ENCODE data around the gene DMPK.
"Not testable (repeated sequence)": the region's sequence is repeated elsewhere in the genome, so short reads cannot be mapped to it uniquely, and the experiment has no call there.

The DMPK gene

DNA sequence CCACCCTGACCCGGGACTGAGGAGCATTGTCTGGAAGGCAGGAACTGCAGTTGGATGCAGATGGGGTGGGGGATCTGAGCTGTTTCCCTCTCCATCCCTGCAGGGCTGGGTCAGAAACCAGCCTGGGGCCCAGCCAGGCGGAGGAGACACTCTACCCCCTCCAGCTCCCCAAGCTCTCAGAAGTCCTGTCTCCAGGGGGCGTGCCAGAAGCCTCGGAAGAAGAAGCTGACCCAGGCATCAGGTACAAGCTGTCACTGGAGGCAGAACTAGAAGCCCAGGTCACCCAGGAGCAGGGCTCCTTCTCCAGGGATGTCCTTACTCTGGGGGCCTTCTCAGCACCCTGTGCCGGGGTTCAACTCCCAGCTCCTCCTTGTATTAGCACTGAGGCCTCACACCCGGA, 28.7 kb downstream of the DMPK start:
- H2AFZ ChIP-seq (ENCODE audit: low read depth, low read length, severe bottlenecking), result no peak overlapping the region
- no peaks in the 10 kb centered on the region for H3F3A ChIP-seq (ENCODE audit: insufficient read depth)
- H3K36me3 ChIP-seq (ENCODE audit: low read length), result no peaks in the 10 kb centered on the region
- H3K79me2 ChIP-seq (ENCODE audit: insufficient read depth, low read length), result no peaks in the 10 kb centered on the region
- H4K20me1 ChIP-seq (ENCODE audit: low read depth, low read length), result no peaks in the 10 kb centered on the region
- H3K9me2 ChIP-seq (replicated peaks; ENCODE audit: insufficient read depth, low read length), result no peaks in the 10 kb centered on the region
- no peaks in the 10 kb centered on the region for H3K27me3 ChIP-seq (ENCODE audit: low read length)
- no peaks in the 10 kb centered on the region for H3K9me3 ChIP-seq (ENCODE audit: insufficient read depth, low read length)
- no peak overlapping the region for H3K4me2 ChIP-seq (ENCODE audit: low read depth, low read length, poor library complexity, severe bottlenecking)
- H3K27ac ChIP-seq (ENCODE audit: low read depth, low read length), result no peak overlapping the region
- no peak overlapping the region for H3K4me3 ChIP-seq (ENCODE audit: insufficient read depth, low read length, poor library complexity, severe bottlenecking)
- TF ChIP-seq EZH2phosphoT487 (conservative IDR thresholded peaks at IDR 0.05; ENCODE audit: low read length), result no peak
- TF ChIP-seq, protein P1, sequence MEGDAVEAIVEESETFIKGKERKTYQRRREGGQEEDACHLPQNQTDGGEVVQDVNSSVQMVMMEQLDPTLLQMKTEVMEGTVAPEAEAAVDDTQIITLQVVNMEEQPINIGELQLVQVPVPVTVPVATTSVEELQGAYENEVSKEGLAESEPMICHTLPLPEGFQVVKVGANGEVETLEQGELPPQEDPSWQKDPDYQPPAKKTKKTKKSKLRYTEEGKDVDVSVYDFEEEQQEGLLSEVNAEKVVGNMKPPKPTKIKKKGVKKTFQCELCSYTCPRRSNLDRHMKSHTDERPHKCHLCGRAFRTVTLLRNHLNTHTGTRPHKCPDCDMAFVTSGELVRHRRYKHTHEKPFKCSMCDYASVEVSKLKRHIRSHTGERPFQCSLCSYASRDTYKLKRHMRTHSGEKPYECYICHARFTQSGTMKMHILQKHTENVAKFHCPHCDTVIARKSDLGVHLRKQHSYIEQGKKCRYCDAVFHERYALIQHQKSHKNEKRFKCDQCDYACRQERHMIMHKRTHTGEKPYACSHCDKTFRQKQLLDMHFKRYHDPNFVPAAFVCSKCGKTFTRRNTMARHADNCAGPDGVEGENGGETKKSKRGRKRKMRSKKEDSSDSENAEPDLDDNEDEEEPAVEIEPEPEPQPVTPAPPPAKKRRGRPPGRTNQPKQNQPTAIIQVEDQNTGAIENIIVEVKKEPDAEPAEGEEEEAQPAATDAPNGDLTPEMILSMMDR (IDR thresholded peaks at IDR 0.05; ENCODE audit: insufficient read depth, low read length, poor library complexity, severe bottlenecking), result no peak
- H3K9ac ChIP-seq (ENCODE audit: low read length), result no peak overlapping the region

DNA sequence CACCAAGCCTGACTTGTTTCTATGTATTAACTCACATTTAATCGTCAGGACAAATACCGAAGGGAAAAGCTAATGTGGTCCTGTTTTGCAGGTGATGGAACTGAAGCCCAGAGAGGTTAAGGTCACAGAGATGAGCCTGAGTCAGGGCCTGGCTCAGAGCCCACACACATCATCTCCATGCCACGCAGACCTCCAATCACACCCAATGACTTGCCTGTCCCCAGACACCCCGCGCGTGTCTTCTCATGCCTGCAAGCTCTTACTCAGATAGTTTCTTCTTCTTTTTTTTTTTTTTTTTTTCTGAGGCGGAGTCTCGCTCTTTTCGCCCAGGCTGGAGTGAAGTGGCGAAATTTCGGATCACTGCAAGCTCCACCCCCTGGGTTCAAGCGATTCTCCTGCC, 29.7 kb downstream of the DMPK start:
- no peak overlapping the region for H3K9ac ChIP-seq (ENCODE audit: low read length)
- H2AFZ ChIP-seq (ENCODE audit: low read depth, low read length, severe bottlenecking), result no peak overlapping the region
- no peaks in the 10 kb centered on the region for H3K79me2 ChIP-seq (ENCODE audit: insufficient read depth, low read length)
- H3K4me2 ChIP-seq (ENCODE audit: low read depth, low read length, poor library complexity, severe bottlenecking), result no peak overlapping the region
- H3K36me3 ChIP-seq (ENCODE audit: low read length), result no peaks in the 10 kb centered on the region
- H3K9me3 ChIP-seq (ENCODE audit: insufficient read depth, low read length), result no peaks in the 10 kb centered on the region
- H3K27me3 ChIP-seq (ENCODE audit: low read length), result no peaks in the 10 kb centered on the region
- H3K9me2 ChIP-seq (replicated peaks; ENCODE audit: insufficient read depth, low read length), result no peaks in the 10 kb centered on the region
- H3K4me3 ChIP-seq (ENCODE audit: insufficient read depth, low read length, poor library complexity, severe bottlenecking), result no peak overlapping the region
- TF ChIP-seq, protein P1 (IDR thresholded peaks at IDR 0.05; ENCODE audit: insufficient read depth, low read length, poor library complexity, severe bottlenecking), result no peak
- TF ChIP-seq EZH2phosphoT487 (conservative IDR thresholded peaks at IDR 0.05; ENCODE audit: low read length), result no peak
- H3F3A ChIP-seq (ENCODE audit: insufficient read depth), result no peaks in the 10 kb centered on the region
- H3K27ac ChIP-seq (ENCODE audit: low read depth, low read length), result no peak overlapping the region
- H4K20me1 ChIP-seq (ENCODE audit: low read depth, low read length), result no peaks in the 10 kb centered on the region

DNA sequence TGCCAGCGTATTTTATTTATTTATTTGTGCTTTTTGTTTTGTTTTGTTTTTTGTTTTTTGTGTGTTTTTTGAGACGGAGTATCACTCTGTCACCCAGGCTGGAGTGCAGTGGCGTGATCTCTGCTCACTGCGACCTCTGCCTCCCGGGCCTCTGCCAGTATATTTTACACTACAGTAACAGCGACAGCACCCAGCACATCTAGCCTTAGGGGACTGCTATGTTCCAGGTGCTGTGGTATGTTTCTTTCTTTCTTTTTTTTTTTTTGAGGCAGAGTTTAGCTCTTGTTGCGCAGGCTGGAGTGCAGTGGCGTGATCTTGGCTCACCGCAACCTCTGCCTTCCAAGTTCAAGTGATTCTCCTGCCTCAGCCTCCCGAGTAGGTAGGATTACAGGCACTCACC, 30.8 kb downstream of the DMPK start:
- not testable (repeated sequence) for H3K9me2 ChIP-seq (replicated peaks; ENCODE audit: insufficient read depth, low read length); H2AFZ ChIP-seq (ENCODE audit: low read depth, low read length, severe bottlenecking); H3F3A ChIP-seq (ENCODE audit: insufficient read depth); H3K4me3 ChIP-seq (ENCODE audit: insufficient read depth, low read length, poor library complexity, severe bottlenecking); H3K27me3 ChIP-seq (ENCODE audit: low read length); H3K27ac ChIP-seq (ENCODE audit: low read depth, low read length); H3K9ac ChIP-seq (ENCODE audit: low read length); H3K79me2 ChIP-seq (ENCODE audit: insufficient read depth, low read length); H4K20me1 ChIP-seq (ENCODE audit: low read depth, low read length); H3K4me2 ChIP-seq (ENCODE audit: low read depth, low read length, poor library complexity, severe bottlenecking); H3K9me3 ChIP-seq (ENCODE audit: insufficient read depth, low read length); H3K36me3 ChIP-seq (ENCODE audit: low read length)

DNA sequence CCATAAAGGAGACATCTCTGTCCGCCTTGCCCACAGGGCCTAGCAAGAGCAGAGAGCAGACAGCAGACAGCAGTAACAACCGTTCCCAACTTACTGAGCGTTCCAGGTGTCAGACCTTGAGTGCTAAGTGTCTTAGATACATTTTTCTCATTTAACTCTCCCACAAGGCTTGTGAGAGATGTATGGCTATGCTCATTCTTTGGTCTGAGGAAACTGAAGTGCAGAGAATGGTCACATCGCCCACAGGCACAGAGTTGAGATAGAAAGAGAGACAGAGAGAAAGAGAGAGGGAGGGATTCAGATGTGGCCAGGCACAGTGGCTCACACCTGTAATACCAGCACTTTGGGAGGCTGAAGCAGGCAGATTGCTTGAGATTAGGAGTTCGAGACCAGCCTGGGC, 34.8 kb downstream of the DMPK start:
- Histone ChIP-seq H3F3A (ENCODE audit: insufficient read depth) (no peaks in the 10 kb centered on the region), H3K9me2 (replicated peaks; ENCODE audit: insufficient read depth, low read length) (no peaks in the 10 kb centered on the region)
- TF ChIP-seq EZH2phosphoT487 (conservative IDR thresholded peaks at IDR 0.05; ENCODE audit: low read length), result no peak
- TF ChIP-seq, protein P1 (IDR thresholded peaks at IDR 0.05; ENCODE audit: insufficient read depth, low read length, poor library complexity, severe bottlenecking), result no peak

More for the DNA sequence above, 34.8 kb downstream of the DMPK start:
- Histone ChIP-seq H3K36me3 (ENCODE audit: low read length) (no peaks in the 10 kb centered on the region), H3K79me2 (ENCODE audit: insufficient read depth, low read length) (no peaks in the 10 kb centered on the region), H3K27me3 (ENCODE audit: low read length) (no peaks in the 10 kb centered on the region), H3K4me3 (ENCODE audit: insufficient read depth, low read length, poor library complexity, severe bottlenecking) (no peak overlapping the region), H3K27ac (ENCODE audit: low read depth, low read length) (no peak overlapping the region), H2AFZ (ENCODE audit: low read depth, low read length, severe bottlenecking) (no peak overlapping the region), H3K4me2 (ENCODE audit: low read depth, low read length, poor library complexity, severe bottlenecking) (no peak overlapping the region), H4K20me1 (ENCODE audit: low read depth, low read length) (no peaks in the 10 kb centered on the region), H3K9ac (ENCODE audit: low read length) (no peak overlapping the region), H3K9me3 (ENCODE audit: insufficient read depth, low read length) (no peaks in the 10 kb centered on the region)
